Central memory CD8-positive, alpha-beta T cell (primary cell): Measurements from ENCODE around the gene SATB1.
"Not testable (repeated sequence)": the region's sequence is repeated elsewhere in the genome, so short reads cannot be mapped to it uniquely, and the experiment has no call there.

Experiments used
- ATAC-seq: fragments of 150-1000 bp; cut with Tn5 transposase; replicated peaks from 2 replicates; pipeline ENCODE4 v1.10.0; 2022; ENCODE audit warnings: mild to moderate bottlenecking, moderate FRiP score, moderate number of reproducible peaks; ENCODE audit not compliant: poor library complexity, severe bottlenecking; ENCODE audit errors: extremely low read depth
- DNase-seq, 2 donors: peaks; one replicate each; pipeline ENCODE4 v3.0.0; 2021; ENCODE audit warnings: low spot score in 2 of 2
- H3K27ac Mint-ChIP-seq: one replicate; pipeline ENCODE4 v1.8.0; 2022; ENCODE audit warnings: low read depth, mild to moderate bottlenecking, moderate library complexity, mixed read lengths
- H3K27me3 Mint-ChIP-seq: one replicate; pipeline ENCODE4 v1.8.0; 2022; ENCODE audit warnings: mixed read lengths
- H3K36me3 Mint-ChIP-seq: one replicate; pipeline ENCODE4 v1.8.0; 2022; ENCODE audit warnings: mild to moderate bottlenecking, moderate library complexity, mixed read lengths; ENCODE audit not compliant: insufficient read depth
- H3K4me1 Mint-ChIP-seq: one replicate; pipeline ENCODE4 v1.8.0; 2022; ENCODE audit warnings: mixed read lengths
- H3K4me3 Mint-ChIP-seq: one replicate; pipeline ENCODE4 v1.8.0; 2022; ENCODE audit warnings: mild to moderate bottlenecking, moderate library complexity, mixed read lengths
- H3K9me3 Mint-ChIP-seq: one replicate; pipeline ENCODE4 v1.8.0; 2022; ENCODE audit warnings: mixed read lengths

SATB1 gene

DNA sequence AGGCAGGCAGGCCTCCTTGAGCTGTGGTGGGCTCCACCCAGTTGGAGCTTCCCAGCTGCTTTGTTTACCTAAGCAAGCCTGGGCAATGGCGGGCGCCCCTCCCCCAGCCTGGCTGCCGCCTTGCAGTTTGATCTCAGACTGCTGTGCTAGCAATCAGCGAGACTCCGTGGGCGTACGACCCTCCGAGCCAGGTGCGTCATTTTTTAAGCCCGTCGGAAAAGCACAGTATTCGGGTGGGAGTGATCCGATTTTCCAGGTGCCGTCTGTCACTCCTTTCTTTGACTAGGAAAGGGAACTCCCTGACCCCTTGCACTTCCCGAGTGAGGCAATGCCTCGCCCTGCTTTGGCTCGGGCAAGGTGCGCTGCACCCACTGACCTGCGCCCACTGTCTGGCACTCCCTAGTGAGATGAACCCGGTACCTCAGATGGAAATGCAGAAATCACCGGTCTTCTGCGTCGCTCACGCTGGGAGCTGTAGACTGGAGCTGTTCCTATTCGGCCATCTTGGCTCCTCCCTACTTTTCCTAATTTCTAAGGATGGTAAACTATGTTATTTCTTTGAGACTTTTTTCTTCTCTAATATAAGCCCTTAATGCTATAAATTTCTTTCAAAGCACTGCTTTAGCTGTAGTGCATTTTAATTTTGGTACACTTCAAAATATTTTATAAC, 94.2 kb downstream of the SATB1 start:
- not testable (repeated sequence) for H3K4me3 Mint-ChIP-seq, H3K27ac Mint-ChIP-seq, H3K4me1 Mint-ChIP-seq, H3K36me3 Mint-ChIP-seq, DNase-seq, H3K9me3 Mint-ChIP-seq, ATAC-seq
- peaks cover 35% of the 10 kb centered on the region for H3K27me3 Mint-ChIP-seq

DNA sequence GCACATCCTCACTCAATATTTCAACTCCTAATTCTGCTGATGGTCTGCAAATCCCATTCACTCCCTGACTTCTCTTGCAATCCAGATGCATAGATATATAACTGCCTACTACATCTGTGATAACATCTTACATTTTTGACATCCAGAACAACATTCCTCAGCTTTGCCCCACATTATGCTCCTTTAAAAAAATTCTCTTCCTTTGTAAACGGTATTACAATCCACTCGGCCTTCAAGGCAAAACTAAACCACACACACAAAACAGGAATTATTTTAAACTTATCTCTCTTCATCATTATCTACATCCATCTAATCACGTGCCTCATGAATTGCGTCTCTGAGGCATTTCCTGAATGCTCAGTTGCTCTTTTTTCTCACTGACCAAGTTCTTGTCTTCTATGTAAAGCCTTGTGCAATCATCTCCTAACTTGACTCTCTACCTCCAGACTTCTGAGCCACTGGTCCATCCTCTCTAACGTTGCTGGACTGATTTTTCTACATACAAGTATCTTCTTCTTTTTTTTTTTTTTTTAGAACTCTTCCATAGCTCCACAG, 117.0 kb downstream of the SATB1 start:
- H3K4me1 Mint-ChIP-seq = no peaks in the 10 kb centered on the region
- no peaks in the 10 kb centered on the region for H3K9me3 Mint-ChIP-seq
- no peak overlapping the region for H3K27ac Mint-ChIP-seq
- no peak for ATAC-seq
- no peak for DNase-seq
- no peaks in the 10 kb centered on the region for H3K27me3 Mint-ChIP-seq
- H3K4me3 Mint-ChIP-seq = no peak overlapping the region
- H3K36me3 Mint-ChIP-seq = no peaks in the 10 kb centered on the region

DNA sequence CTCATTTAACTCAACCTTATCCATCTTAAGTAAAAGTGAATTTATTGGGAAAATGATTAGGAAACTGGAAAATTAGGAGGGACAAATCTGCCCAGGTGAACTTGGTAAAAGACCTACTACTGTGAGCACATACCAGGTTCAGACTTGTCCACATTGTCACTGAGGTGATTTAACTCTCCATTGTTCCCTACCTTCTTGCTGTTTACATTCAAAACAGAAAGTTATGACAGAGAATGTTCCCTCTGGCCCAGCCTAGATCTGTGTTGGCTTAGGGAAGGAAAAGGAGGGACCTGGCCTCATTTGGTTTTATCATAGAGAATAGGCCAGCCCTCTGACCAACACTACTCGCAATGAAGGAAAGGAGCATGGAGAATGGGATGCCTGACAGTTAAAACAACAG, 117.6 kb downstream of the SATB1 start:
- DNase-seq = no peak
- H3K4me3 Mint-ChIP-seq = no peak overlapping the region
- H3K36me3 Mint-ChIP-seq = no peaks in the 10 kb centered on the region
- no peaks in the 10 kb centered on the region for H3K9me3 Mint-ChIP-seq
- no peaks in the 10 kb centered on the region for H3K27me3 Mint-ChIP-seq
- no peak for ATAC-seq
- H3K4me1 Mint-ChIP-seq = no peaks in the 10 kb centered on the region
- no peak overlapping the region for H3K27ac Mint-ChIP-seq

DNA sequence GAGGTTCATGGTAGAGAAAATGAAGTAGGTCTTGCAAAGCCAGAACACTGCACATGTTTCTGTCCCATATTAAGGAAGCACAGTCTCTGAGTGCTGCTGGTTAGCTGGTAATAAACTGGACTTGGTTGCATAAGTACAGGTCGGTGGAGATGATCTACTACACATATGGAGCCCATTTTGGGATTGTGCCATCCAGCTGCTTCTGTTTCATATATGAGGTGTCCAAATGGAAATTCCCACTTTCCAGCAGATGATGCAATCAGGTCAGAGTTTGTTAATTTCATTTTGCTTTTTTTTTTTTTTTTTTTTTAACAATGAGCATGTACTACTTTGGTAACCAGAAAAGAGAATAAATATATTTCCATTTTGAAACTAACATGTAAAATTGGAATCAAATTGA, 122.6 kb downstream of the SATB1 start:
- H3K36me3 Mint-ChIP-seq = no peaks in the 10 kb centered on the region
- no peaks in the 10 kb centered on the region for H3K4me1 Mint-ChIP-seq

DNA sequence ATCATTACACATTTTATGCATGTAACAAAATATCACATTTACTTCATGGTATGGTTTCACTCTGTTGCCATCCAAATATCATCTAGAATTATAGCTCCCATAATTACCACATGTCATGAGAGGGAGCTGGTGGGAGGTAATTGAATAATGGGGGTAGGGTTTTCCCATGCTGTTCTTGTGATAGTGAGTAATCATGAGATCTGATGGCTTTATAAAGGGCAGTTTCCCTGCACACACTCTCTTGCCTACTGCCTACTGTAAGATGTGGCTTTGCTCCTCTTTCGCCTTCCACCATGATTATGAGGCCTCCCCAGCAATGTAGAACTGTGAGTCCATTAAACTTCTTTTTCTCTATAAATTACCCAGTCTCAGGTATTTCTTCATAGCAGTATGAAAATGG, 123.4 kb downstream of the SATB1 start:
- Mint-ChIP-seq H3K4me1 (no peaks in the 10 kb centered on the region), H3K27me3 (peaks cover 12% of the 10 kb centered on the region), H3K27ac (no peak overlapping the region), H3K9me3 (peaks cover 9% of the 10 kb centered on the region), H3K4me3 (no peak overlapping the region), H3K36me3 (no peaks in the 10 kb centered on the region)
- ATAC-seq = no peak
- no peak for DNase-seq

More for the DNA sequence above, 122.6 kb downstream of the SATB1 start:
- Mint-ChIP-seq H3K4me3 (no peak overlapping the region), H3K27ac (no peak overlapping the region), H3K27me3 (peaks cover 4% of the 10 kb centered on the region), H3K9me3 (peaks cover 2% of the 10 kb centered on the region)
- DNase-seq = no peak
- ATAC-seq = no peak

DNA sequence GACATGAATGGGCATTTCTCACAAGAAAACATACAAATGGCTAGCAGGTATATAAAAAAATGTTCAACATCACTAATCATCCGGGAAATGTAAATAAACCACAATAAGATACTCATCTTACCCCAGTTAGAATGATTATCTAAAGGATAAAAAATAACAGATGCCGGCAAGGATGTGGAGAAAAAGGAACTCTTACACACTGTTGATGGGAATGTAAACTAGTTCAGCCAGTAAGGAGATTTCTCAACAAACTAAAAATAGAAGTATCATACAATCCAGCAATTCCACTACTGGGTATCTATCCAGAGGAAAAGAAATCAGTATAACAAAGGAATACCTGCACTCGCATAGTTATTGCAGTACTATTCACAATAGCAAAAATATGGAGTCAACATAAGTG, 124.2 kb downstream of the SATB1 start:
- no peak for ATAC-seq
- Mint-ChIP-seq H3K4me3 (no peak overlapping the region), H3K36me3 (no peaks in the 10 kb centered on the region), H3K27me3 (peaks cover 14% of the 10 kb centered on the region), H3K4me1 (no peaks in the 10 kb centered on the region), H3K27ac (no peak overlapping the region), H3K9me3 (peaks cover 11% of the 10 kb centered on the region)
- no peak for DNase-seq

DNA sequence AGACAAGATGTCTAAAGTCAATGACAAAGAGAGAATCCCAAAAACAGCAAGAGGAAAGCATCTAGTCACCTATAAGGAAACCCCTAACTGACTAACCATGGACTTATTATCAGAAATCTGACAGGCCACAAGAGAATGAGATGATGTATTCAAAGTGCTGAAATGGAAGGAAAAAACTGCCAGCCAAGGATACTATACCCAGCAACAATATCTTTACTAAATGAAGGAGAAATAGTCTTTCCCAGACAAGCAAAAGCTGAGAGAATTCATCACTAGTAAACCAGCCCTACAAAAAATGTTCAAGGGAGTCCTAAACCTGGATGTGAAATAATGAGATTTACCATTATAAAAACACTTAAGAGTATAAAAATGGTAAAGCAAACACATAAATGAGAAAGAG, 128.0 kb downstream of the SATB1 start:
- H3K27ac Mint-ChIP-seq = no peak overlapping the region
- H3K27me3 Mint-ChIP-seq = peaks cover 26% of the 10 kb centered on the region
- no peak overlapping the region for H3K4me3 Mint-ChIP-seq
- ATAC-seq (no peak), DNase-seq (no peak)
- no peaks in the 10 kb centered on the region for H3K4me1 Mint-ChIP-seq
- H3K36me3 Mint-ChIP-seq = no peaks in the 10 kb centered on the region
- H3K9me3 Mint-ChIP-seq = peaks cover 11% of the 10 kb centered on the region
